NCI-H226 (cell line): ENCODE measurements around the gene NFATC3.
A peak's percentile ranks its signal among the peaks of the same experiment; 100 is the strongest.

Source experiments
- DNase-seq: peaks from one replicate; pipeline ENCODE4 v3.0.0-alpha.2; 2015

Gene NFATC3

DNA sequence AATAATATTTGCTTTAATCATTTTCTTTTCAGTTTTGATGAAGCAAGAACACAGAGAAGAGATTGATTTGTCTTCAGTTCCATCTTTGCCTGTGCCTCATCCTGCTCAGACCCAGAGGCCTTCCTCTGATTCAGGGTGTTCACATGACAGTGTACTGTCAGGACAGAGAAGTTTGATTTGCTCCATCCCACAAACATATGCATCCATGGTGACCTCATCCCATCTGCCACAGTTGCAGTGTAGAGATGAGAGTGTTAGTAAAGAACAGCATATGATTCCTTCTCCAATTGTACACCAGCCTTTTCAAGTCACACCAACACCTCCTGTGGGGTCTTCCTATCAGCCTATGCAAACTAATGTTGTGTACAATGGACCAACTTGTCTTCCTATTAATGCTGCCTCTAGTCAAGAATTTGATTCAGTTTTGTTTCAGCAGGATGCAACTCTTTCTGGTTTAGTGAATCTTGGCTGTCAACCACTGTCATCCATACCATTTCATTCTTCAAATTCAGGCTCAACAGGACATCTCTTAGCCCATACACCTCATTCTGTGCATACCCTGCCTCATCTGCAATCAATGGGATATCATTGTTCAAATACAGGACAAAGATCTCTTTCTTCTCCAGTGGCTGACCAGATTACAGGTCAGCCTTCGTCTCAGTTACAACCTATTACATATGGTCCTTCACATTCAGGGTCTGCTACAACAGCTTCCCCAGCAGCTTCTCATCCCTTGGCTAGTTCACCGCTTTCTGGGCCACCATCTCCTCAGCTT is 105.8 kb downstream of the NFATC3 start:
- DNase-seq, result no peak

DNA sequence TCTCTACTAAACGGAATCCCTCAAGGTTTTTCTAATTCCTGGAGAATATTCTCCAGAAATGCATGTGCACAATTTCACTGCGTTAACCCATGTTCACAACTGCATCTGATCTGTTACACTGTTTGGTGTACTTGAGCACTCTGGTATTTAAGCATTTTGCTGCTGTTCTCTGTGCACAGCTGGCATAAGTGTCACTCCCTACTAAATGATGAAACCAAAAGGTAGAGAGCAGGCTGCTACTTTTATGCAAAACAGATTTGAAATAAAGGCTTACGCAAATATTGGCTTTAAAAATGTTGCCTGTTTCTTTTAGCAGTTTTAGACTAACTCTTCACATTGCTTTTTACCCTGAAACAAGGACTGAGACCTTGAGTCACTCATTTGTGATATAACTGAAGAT is 109.1 kb downstream of the NFATC3 start:
- DNase-seq, result no peak

DNA sequence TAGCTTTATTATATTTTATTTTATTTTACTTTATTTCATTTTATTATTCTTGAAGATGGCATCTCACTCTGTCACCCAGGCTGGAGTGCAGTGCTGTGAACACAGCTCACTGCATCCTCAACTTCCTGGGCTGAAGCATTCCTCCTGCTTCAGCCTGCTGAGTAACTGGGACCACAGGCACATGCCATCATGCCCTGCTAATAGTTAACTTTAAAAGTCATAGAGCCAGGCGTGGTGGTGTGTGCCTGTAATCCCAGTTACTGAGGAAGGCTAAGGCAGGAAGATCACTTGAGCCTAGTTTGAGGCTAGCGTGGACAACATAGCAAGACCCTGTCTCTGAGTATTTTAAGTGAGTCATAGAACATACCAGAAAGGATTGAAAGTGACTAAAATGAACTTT is 112.1 kb downstream of the NFATC3 start:
- no peak for DNase-seq

DNA sequence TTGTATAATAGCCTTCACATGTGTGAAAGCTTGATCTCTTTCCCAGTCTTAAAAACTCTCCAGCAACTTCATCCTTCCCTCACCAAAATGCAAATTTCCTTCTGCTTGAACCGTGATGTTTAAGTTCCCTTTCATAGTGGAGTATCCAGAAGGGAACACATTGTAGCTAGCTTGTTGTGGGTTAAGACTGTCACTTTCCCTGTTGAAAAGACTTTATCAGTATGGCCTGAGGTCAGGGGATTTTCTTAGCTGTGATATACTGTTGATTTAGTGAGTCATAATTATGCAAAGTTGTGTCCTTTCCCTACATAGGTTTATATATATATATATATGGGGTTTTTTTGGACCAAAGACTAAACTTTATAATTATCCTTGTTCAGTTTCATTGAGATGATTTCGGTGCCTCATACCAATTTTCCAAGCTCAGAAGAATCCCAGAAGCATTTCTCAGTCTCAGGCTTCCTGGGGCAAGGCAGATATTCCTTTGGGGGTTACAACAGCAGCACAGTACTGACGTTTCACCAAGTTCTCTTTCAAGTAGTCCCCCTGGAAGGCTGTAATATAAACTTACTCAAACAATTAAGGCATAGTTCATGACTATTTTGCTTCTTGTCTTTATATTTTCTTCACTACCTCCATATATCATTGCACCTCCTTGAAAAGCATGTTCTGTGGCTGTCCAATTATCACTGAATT is 115.1 kb downstream of the NFATC3 start:
- peak; percentile 10 for DNase-seq

DNA sequence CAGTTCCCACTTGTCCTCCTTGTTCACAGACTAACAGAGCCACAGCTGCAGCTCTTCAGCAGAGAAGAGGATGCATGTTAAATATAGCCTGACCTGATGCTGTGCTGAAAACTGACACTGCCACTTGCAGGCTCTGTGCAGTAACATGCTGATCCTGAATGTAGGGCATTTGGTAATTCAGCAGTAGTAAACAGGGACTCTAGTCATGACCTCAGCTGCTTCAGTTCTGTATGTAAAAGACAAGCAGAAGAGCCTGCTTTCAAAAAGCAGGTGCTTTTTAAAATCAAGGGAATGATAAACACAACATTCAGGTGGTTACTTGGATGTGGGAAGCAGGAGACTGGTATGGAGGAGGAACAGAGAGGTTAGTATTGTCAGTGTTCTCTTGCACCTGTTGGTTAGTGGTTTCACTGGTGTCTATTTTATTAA is 116.9 kb downstream of the NFATC3 start:
- no peak for DNase-seq

DNA sequence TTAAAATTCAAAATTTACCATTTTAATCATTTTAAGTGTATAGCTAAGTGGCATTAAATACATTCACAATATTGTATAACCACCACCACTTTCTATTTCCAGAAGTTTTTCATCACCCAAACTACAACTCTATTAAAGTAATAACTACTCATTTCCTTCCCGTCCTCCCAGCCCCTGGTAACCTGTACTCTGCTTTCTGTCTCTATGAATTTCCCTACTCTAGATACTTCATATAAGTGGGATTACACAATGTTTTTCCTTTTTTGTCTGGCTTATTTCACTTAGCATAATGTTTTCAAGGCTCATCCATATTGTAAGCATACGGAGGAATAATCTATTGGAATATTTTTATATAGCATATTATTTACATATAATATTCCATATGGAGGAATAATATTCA is 121.1 kb downstream of the NFATC3 start:
- DNase-seq, result no peak

DNA sequence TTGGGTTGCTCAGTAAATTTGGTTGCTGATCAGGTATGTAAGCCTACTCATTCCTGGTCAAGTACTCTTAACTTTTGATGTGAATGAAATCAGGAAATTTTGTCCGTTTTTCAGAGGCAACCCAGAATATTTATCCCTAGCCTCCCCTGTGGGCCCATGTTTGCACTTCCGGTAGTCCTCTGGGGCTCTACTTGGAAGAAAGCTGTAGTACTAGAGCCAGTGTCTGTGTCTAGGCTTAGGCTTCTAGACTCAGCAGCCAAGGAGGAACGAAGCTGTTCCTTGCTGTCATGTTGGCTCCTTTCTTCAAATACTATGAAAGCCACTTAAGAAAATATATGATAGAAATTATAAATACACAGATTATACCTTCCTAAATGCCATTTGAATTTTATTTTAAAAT is 129.6 kb downstream of the NFATC3 start:
- no peak for DNase-seq

DNA sequence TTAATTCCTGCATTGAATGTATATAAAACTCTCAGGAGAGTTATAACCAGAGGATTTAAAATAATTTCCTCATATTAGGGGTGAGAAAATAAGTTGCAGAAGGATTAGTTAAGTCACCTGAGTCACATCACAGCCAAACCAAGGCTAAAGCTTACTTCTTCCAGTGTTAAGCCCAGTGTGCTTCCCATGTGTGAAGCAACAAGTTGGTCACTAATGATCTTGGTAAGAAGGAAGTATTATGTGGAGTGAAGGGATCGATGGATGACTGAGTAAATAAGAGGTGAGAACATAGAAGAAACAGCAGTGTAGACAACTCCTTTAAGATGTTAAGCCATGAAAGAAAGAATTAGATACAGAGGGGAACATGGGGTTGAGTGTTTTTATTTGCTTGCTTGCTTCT is 130.1 kb downstream of the NFATC3 start:
- DNase-seq, result no peak

DNA sequence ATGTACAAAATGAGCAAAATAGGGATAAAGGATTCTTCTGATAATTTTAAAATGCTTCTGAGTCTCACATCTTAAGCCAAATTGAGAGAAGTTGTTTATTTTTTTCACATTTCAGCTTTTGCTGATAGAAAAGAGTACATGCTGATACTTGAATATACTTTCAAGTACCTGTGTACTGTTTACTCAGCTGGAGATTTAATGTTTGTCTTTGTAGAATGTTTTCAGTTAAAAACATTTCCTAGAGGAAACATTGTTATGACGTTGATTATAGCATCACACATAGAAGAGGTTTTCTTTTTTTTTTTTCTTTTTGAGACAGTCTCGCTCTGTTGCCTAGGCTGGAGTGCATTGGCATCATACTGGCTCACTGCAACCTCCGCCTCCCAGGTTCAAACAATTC is 131.1 kb downstream of the NFATC3 start:
- DNase-seq, result no peak

DNA sequence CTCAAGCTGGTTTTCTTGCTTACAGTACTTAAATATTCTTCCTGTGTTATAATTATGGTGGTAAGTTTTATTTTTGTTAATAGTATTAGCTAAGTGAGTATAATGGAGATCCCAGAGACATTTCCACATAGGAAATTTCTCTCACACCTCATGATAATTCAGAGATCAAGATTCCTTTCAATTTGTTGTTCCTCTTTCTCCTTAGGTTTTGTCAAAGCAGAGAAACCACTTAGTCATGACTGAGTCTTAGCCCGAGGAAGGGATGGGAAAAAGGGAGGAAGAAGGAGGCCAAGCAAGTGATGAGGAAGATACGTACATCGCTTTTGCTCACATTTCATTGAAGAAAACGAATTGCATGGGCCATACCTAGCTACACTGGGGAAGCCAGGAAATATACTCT is 132.3 kb downstream of the NFATC3 start:
- no peak for DNase-seq

DNA sequence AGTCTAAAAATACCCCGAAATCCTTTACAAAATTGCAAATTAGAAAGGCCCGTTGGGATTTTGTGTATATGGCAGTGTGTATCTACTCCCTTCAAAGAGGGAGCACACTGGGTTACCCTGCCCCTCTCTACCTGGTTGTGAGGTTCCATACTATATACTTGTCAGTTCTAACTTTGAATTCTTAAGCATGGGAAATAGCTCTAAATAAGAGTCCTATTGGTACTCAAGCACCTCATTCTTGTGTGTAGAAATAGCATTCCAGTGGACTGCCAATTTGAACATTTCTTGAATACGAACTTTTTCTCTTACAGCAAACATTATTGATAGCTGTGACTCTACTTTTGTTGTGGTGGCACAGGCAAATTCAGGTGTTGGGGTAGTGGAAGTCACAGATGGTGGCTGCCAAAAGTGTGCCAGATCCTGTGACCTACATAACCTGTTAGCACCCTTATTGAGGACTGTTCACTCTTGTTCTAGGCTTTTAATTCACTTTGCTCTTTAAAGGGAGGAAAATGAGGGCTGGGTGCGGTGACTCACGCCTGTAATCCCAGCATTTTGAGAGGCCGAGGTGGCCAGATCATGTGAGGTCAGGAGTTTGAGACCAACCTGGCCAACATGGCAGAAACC is 134.7 kb downstream of the NFATC3 start:
- DNase-seq, result no peak

DNA sequence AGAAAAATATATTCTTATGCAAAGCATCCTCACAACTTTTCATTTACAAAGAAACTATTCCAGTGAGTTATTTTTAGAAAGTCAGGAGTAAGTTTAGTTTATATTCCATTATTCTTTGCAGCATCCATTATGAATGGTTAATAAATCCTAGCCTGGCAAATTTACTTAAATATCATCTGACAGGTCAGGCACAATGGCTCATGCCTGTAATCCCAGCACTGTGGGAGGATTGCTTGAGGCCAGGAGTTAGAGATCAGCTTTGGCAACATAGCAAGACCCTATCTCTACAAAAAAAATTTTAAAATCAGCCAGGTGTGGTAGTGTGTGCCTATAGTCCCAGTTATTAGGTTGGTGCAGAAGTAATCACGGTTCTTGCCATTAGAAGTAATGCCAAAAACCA is 137.9 kb downstream of the NFATC3 start:
- no peak for DNase-seq

DNA sequence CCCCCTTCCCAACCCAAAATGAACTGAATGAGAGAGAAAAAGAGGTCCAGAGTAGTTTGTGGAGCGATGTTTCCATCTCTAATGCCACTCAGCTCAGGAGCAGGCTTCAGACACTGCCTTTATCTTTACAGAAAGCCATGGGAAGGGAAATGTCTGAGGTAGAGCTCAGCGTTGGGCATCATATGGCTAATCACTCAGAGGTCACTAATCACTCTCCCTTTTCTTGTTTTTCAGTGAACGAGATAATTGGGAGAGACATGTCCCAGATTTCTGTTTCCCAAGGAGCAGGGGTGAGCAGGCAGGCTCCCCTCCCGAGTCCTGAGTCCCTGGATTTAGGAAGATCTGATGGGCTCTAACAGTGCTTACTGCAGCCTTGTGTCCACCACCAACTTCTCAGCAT is 140.9 kb downstream of the NFATC3 start:
- DNase-seq, result no peak

DNA sequence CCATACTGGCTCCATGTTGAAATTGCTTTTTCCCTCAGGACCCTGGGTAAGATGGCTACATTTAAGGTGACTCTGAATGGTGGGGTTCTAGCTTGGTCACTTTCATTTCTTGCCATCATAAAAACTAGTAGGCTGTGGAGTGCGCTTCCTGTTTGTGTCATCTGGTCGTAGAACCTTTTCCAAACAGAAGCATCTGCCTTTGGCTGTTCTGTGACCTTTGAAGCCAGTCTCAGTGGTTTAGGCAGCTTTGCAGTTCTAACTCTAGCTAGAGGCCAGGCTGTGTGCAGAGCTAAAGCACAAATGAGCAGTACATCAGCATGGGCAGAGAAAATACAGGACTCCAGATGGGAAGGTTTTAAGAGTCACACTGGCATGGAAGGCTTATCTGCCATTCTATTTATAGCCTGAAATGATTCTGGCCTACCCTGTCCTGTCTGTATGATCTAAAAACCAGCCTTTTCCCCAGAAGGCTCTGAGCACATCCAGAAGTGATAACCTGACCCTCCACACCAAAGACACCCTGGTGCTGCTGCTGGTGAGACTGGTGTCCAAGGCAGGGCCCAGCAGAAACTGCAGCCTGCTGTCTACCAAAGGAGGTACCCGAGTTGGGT is 142.1 kb downstream of the NFATC3 start:
- no peak for DNase-seq

DNA sequence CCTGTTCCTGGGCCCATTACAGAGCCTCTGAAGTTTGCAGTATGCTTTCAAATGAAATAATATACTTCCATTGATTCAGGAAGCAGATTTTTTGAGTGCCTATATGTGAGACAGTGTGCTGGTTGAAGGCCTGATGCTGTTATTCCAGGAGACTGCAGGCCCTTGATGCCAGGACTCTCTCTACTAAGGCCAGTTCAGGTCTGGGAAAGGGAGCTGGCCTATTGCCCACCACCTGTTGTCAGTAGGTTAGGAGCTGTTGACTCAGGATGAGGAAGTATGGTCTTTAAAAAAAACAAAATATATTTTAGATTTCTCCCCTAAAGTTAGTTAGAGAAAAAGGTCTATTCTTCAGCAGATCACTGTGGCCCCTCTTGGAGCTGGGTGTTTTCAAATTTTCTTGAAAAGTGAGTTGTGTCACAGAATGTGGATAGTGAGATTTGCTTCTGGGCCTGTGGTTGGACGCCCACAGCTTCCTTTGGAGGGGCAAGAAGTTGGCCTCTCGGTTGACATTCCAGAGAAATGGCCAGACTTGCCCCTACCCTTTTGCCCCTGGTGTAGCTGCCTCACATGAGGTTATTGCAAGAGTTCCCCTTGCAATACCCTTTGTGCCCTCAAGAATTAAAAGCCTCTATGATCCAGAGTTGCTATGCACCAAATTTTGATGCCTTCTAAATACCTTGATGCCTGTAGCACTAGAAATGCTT is 142.8 kb downstream of the NFATC3 start:
- no peak for DNase-seq

DNA sequence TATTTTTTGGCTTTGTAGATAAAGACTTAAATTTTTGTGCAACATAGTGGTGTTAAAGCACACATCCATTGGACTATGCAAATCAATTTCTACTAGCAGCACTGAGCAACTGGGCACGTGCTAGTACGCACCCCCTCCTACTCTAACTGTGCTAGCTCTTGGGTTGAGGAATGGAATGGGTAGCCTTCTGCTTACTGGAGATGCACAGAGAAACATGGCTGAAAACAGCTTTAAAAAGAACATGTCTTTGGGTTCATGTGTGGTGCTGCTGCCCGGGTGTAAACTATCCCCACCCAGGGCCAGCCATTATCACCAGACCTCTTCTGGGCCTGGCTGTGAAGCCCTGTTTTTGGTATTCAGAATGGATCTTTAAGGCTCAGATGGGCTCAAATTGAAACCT is 143.5 kb downstream of the NFATC3 start:
- no peak for DNase-seq

DNA sequence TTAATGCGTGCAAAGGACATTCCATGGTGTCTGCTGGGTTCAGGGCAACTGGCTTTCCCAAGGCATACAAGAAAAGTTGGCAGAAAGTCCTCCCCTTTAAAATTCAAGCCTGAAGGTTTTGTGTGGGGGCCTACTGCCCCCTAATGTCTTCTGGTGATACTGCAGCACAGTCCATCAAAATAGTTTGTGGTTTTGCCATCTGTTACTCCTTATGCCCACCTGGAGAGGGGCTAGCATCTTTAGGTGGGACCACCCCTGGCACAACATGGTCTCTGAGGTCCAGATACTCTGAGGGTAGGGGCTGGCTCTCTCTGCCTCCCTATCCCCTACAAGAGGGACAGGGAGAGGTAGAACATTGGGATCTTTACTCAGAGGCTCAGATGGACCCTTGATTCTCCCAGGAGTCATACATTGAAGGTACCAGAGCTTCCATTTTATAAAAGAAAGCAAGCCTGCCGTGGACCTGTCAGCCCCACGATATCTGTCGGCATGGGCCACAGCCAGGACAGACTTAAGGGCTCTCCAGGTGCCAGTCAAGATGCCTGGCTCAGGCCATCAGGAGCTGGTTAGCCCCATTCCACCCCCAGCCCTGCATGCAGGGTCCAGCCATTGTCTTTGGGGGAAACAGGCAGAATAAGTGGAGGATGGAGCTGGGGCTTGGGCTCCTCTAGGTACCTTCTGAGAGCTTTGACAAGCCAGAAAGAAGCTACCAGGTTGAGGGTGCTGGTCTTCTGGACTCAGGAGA is 144.4 kb downstream of the NFATC3 start:
- no peak for DNase-seq

DNA sequence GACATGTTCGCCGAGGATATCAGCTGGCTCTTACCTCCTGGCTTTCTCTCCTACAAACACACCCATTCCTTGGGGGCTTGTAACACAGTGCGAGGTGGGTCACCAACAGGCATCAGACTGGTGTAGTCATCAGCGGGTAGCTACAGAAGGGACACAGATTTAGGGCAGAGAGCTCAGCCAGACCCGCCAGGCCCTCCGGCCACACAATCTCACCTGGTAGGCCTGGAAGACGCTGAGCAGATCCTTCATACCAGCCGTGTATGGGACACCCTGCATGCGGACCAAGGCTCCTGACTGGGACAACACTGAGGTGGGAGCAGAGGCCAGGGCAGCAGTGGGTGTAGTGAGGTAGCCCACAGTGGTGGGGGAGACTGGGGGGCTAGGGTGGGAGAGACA is 145.0 kb downstream of the NFATC3 start:
- DNase-seq, result no peak

DNA sequence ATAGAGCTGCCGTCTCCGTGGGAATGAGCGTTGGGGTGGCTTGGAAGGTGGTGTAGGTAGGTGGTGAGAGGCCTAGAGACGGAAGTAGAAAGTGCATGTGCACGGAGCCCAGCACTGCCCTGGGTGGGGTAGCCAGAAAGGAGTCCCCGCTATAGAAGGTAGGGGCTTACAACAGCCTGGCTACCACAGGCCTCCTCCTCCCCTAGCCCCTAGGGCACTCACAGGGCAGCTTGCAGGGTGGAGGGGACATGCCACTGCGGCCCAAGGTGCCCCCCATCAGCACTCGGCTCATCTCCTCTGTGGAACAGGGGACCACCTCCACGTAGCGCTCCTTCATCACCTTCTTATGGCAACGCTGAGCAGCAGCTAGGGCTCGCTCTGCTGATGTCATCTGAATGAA is 145.8 kb downstream of the NFATC3 start:
- DNase-seq, result no peak

DNA sequence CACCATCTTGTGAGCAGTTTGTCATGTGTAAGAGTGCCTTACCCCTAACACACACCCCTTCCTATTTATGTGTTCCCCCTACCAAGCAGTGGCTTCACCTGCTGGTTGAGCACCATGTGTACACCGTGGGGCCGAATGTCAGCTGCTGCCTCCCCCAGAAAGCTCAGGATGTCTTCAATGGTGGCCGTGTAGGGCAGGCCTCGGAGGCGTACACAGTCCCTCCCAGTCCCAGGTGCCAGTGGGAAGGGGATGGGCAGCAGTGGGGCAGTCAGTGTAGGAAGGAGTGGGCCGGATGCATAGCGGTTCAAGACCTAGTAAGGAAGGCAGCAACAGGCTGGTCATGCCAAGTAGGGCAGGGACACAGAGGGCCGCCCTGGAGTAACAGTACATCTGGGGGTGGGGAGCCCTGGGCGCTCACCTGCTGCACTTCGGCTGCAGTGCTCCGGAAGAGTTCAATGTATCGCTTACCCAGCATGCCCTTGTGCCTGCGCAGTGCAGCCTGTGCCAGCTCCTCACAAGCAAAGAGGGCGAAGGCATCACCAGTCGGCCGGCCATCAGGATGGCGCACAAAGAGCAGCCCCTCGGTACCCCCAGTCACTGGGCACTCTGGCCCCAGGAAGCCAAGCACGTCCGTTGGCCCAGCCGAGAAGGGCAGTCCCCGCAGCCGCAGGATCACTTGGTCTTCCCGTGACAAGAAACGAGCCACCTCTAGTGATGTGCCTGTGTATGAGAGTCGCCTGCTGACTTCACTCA is 146.4 kb downstream of the NFATC3 start:
- no peak for DNase-seq

DNA sequence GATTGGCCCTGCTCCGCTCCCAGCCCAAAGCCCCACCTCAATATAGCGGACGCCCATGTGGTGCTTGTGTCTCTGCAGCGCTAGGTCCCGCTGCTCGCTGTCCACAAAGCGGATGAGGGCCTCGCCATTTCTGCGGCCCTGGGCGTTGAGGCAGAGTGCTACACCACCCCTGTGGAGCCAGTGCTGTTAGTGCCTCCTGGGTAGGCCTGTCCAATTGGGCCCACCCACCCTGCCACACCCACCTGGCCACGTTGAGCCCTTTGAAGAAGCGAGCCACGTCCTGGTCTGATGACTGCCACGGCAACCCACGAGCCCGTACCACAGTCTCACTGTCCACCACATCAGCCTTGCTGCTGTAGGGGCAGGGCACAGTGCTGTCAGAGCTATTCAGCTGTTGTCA is 147.2 kb downstream of the NFATC3 start:
- DNase-seq, result no peak
